PC-3 (cell line): ENCODE results near the gene CNIH1. TPM values are rescaled to one million over a fixed set of nuclear protein-coding genes. Genes with fewer than 3 reads are reported as not detected.

Experiments
- ATAC-seq: fragments of 200-7000 bp; cut with Tn5 transposase; 2 replicates; pipeline ENCODE4 v1.9.1; 2020; ENCODE audit warnings: mild to moderate bottlenecking, moderate library complexity
- BruUV-seq: library from RNA; stranded (reverse); fragments of 400-500 nt; replicated peaks from 2 replicates; lab custom pipeline; 2021; lab: Mats Ljungman, UMichigan
- CTCF ChIA-PET: fragments of 300-600 bp; sonication (Branson Sonifier 250); formaldehyde crosslinking; loops from one replicate; lab custom pipeline; 2022; ENCODE audit warnings: antibody characterized with exemption; lab: Charles Lee
- POLR2A ChIA-PET: fragments of 300-600 bp; sonication (Branson Sonifier 250); formaldehyde crosslinking; loops from one replicate; lab custom pipeline; 2022; ENCODE audit warnings: antibody characterized with exemption; ENCODE audit not compliant: unreplicated experiment; lab: Charles Lee
- DNase-seq: peaks from one replicate; pipeline ENCODE4 v3.0.0-alpha.2; 2015
- H2AFZ ChIP-seq: fragments of 300-600 bp; sonication (generic); 2 replicates; pipeline ENCODE4 v1.6.0; 2016; ENCODE audit warnings: antibody characterized with exemption, low read length
- H3F3A ChIP-seq: fragments of 300-600 bp; sonication (generic); one replicate; pipeline ENCODE4 v1.6.0; 2017; ENCODE audit warnings: antibody characterized with exemption, low read length, control low read depth, mild to moderate bottlenecking; ENCODE audit not compliant: unreplicated experiment
- H3K27ac ChIP-seq: fragments of 300-600 bp; sonication (generic); 2 replicates; pipeline ENCODE4 v1.5.1; 2016; ENCODE audit warnings: mild to moderate bottlenecking, low read length
- H3K27me3 ChIP-seq: fragments of 300-600 bp; sonication (generic); 2 replicates; pipeline ENCODE4 v1.6.1; 2016; ENCODE audit warnings: low read length, mixed read lengths
- H3K36me3 ChIP-seq: fragments of 300-600 bp; sonication (generic); 2 replicates; pipeline ENCODE4 v1.6.1; 2016; ENCODE audit warnings: low read depth, mixed run types, low read length, mixed read lengths
- H3K4me1 ChIP-seq: fragments of 300-600 bp; sonication (generic); 2 replicates; pipeline ENCODE4 v1.5.1; 2016; ENCODE audit warnings: low read length; ENCODE audit not compliant: insufficient read depth
- H3K4me2 ChIP-seq: fragments of 300-600 bp; sonication (generic); 2 replicates; pipeline ENCODE4 v1.6.0; 2016; ENCODE audit warnings: low read length
- H3K4me3 ChIP-seq: fragments of 300-600 bp; sonication (generic); 2 replicates; pipeline ENCODE4 v1.5.1; 2016; ENCODE audit warnings: mild to moderate bottlenecking, low read length, mixed read lengths
- H3K79me2 ChIP-seq: fragments of 300-600 bp; sonication (generic); 2 replicates; pipeline ENCODE4 v1.6.1; 2017; ENCODE audit warnings: low read length, mixed read lengths
- H3K9ac ChIP-seq: fragments of 300-600 bp; sonication (generic); 2 replicates; pipeline ENCODE4 v1.6.0; 2016; ENCODE audit warnings: mild to moderate bottlenecking, low read length
- H3K9me2 ChIP-seq: fragments of 300-600 bp; sonication (generic); replicated peaks from 2 replicates; pipeline ENCODE4 v1.6.1; 2016; ENCODE audit warnings: mixed run types, low read length, mixed read lengths
- H3K9me3 ChIP-seq: fragments of 300-600 bp; sonication (generic); 2 replicates; pipeline ENCODE4 v1.6.1; 2016; ENCODE audit warnings: low read length, mixed read lengths
- H4K20me1 ChIP-seq: fragments of 300-600 bp; sonication (generic); 2 replicates; pipeline ENCODE4 v1.6.1; 2016; ENCODE audit warnings: low read length, mixed read lengths
- EZH2 ChIP-seq: fragments of 300-600 bp; sonication (generic); IDR thresholded peaks from one replicate; pipeline ENCODE4 v1.6.1; 2017; ENCODE audit warnings: antibody characterized with exemption, mild to moderate bottlenecking, low read length; ENCODE audit not compliant: unreplicated experiment
- EZH2phosphoT487 ChIP-seq: fragments of 300-600 bp; sonication (generic); IDR thresholded peaks from 2 replicates; pipeline ENCODE4 v1.6.1; 2018; ENCODE audit warnings: mild to moderate bottlenecking, antibody characterized with exemption, low read length, borderline replicate concordance
- intact Hi-C: fragments of 100-400 bp; cut with micrococcal nuclease; formaldehyde crosslinking; loops from 2 replicates; pipeline ENCODE4 v1.9.0; 2023
- total RNA-seq: library from RNA; depleted of rRNA; stranded (reverse); fragments of >200 nt; gene quantifications from 2 replicates; pipeline ENCODE4 v1.2.3, GENCODE V29; 2014
- TF ChIP-seq, protein P1 (sequence below): fragments of 300-600 bp; sonication (generic); conservative IDR thresholded peaks from 2 replicates; pipeline ENCODE4 v1.5.1; 2017; ENCODE audit warnings: antibody characterized with exemption, low read depth, mild to moderate bottlenecking, low read length

Gene CNIH1
- total RNA-seq, 1 experiment from 2014 or later = 194 TPM

DNA sequence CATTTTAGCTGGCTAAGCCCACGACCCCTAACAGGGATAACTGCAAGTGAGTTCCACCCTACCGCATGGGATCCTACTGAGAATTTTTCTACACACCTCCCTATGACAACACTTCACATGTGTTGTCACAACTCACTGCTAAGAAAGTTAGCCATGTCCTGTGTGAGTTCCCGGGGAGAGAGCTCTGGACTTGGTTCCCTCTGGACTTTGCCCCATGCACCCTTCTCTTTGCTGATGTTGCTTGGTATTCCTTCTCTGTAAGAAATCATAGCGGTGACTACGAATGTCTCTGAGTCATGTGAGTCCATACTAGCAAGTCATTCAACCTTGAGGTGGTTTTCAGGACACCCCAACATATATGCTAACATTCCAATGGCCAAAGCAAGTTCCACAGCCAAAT, 53.8 kb downstream of the CNIH1 start:
- Histone ChIP-seq H2AFZ (no peak overlapping the region), H3K4me2 (no peak overlapping the region), H3K27me3 (no peaks in the 10 kb centered on the region), H3K4me1 (no peaks in the 10 kb centered on the region), H3K9me3 (no peaks in the 10 kb centered on the region), H3K4me3 (no peak overlapping the region), H3K9ac (no peak overlapping the region), H3F3A (no peaks in the 10 kb centered on the region), H3K79me2 (no peaks in the 10 kb centered on the region), H3K27ac (no peak overlapping the region), H4K20me1 (no peaks in the 10 kb centered on the region), H3K36me3 (no peaks in the 10 kb centered on the region), H3K9me2 (no peaks in the 10 kb centered on the region)
- intact Hi-C loops = no loop called here
- ATAC-seq (no peak), DNase-seq (no peak)
- BruUV-seq = no TSS peak
- ChIA-PET POLR2A (no interaction called here), CTCF (interaction anchor here (1.2 kb wide), 1 partner anchor 33 kb away, joined by 3 read pairs; no protein-coding TSS in a partner anchor)
- TF ChIP-seq EZH2 (no peak), EZH2phosphoT487 (no peak)
- TF ChIP-seq, protein P1, sequence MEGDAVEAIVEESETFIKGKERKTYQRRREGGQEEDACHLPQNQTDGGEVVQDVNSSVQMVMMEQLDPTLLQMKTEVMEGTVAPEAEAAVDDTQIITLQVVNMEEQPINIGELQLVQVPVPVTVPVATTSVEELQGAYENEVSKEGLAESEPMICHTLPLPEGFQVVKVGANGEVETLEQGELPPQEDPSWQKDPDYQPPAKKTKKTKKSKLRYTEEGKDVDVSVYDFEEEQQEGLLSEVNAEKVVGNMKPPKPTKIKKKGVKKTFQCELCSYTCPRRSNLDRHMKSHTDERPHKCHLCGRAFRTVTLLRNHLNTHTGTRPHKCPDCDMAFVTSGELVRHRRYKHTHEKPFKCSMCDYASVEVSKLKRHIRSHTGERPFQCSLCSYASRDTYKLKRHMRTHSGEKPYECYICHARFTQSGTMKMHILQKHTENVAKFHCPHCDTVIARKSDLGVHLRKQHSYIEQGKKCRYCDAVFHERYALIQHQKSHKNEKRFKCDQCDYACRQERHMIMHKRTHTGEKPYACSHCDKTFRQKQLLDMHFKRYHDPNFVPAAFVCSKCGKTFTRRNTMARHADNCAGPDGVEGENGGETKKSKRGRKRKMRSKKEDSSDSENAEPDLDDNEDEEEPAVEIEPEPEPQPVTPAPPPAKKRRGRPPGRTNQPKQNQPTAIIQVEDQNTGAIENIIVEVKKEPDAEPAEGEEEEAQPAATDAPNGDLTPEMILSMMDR = no peak

DNA sequence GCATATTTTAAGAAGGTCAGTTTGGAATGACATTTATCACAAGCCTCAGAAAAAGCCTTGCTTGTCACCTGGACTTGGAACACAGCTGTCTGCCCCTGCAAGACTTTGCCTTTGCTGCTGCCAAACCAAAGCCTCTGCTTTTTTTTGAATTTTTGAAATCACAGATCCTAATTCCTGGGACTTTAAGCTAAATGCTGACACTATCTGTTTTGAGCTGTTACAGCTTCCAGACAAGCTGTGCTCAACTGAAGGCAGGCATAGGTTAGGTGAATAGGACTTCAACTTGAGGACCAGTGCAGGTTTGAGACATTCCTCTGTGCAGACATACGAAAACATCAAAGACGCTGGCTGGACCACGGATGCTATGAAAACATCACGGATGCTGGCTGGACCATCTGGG, 55.6 kb downstream of the CNIH1 start:
- Histone ChIP-seq H3K36me3 (no peaks in the 10 kb centered on the region), H3K4me2 (no peak overlapping the region), H3K4me1 (no peaks in the 10 kb centered on the region), H3K27ac (no peak overlapping the region), H3K9me2 (no peaks in the 10 kb centered on the region), H3K27me3 (no peaks in the 10 kb centered on the region), H3K9ac (no peak overlapping the region), H2AFZ (no peak overlapping the region), H3K4me3 (no peak overlapping the region), H3K9me3 (no peaks in the 10 kb centered on the region), H3K79me2 (no peaks in the 10 kb centered on the region), H3F3A (no peaks in the 10 kb centered on the region), H4K20me1 (no peaks in the 10 kb centered on the region)
- BruUV-seq = no TSS peak
- DNase-seq (no peak), ATAC-seq (no peak)
- intact Hi-C loops = no loop called here
- CTCF ChIA-PET = no interaction called here
- no peak for TF ChIP-seq EZH2phosphoT487
- TF ChIP-seq, protein P1 = no peak
- TF ChIP-seq EZH2 = no peak
- POLR2A ChIA-PET = interaction anchor here (0.7 kb wide), 1 partner anchor 11 kb away, joined by 3 read pairs; the partner anchor contains the start of gene CDKN3

DNA sequence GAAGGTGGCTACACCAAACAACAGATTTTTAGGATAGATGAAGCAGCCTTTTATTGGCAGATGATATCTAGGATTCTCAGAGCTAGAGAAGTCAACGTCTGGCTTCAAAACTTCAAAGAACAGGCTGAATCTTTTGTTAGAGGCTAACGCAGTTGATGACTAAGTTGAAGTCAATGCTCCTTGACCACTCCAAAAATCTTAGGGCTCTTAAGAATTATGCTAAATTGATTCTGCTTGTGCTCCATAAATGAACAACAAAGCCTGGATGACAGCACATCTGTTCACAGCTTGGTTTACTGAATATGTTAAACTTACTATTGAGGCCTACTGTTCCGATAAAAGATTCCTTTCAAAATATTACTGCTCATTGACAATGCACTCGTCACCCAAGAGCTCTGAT, 57.3 kb downstream of the CNIH1 start:
- Histone ChIP-seq H3K4me1 (no peaks in the 10 kb centered on the region), H2AFZ (no peak overlapping the region), H3K4me2 (no peak overlapping the region), H3K4me3 (no peak overlapping the region), H3K27me3 (no peaks in the 10 kb centered on the region), H3K27ac (no peak overlapping the region), H3K9me2 (no peaks in the 10 kb centered on the region), H3K9me3 (no peaks in the 10 kb centered on the region), H4K20me1 (no peaks in the 10 kb centered on the region), H3K36me3 (no peaks in the 10 kb centered on the region), H3F3A (no peaks in the 10 kb centered on the region), H3K79me2 (no peaks in the 10 kb centered on the region), H3K9ac (no peak overlapping the region)
- ATAC-seq (no peak), DNase-seq (no peak)
- intact Hi-C loops = no loop called here
- ChIA-PET POLR2A (no interaction called here), CTCF (no interaction called here)
- no TSS peak for BruUV-seq
- TF ChIP-seq EZH2 (no peak), EZH2phosphoT487 (no peak)
- TF ChIP-seq, protein P1 = no peak
